ENCODE measurements around the gene PHIP.

Gene PHIP

GRCh38 chr6:78967191-78967590, 110.9 kb downstream of the PHIP start:
- no peak for DNase-seq (ENCODE audit: low read depth)
- no peak overlapping the region for H3K4me3 ChIP-seq (ENCODE audit: control insufficient read depth, low read depth, low read length)
- no peak for TF ChIP-seq CTCF (IDR thresholded peaks at IDR 0.05; ENCODE audit: control insufficient read depth, insufficient read depth, low read depth, low read length, missing control alignments)

- DNase-seq (ENCODE audit: low read depth), result no peak
- no peak for TF ChIP-seq CTCF (IDR thresholded peaks at IDR 0.05; ENCODE audit: control insufficient read depth, insufficient read depth, low read depth, low read length, missing control alignments)
These were observed 111.5 kb downstream of the PHIP start for GRCh38 chr6:78966542-78966941.

GRCh38 chr6:78962448-78962847, 115.6 kb downstream of the PHIP start:
- no peak for TF ChIP-seq CTCF (IDR thresholded peaks at IDR 0.05; ENCODE audit: control insufficient read depth, insufficient read depth, low read depth, low read length, missing control alignments)
- no peak overlapping the region for H3K4me3 ChIP-seq (ENCODE audit: control insufficient read depth, low read depth, low read length)
- no peak for DNase-seq (ENCODE audit: low read depth)

More at GRCh38 chr6:78966542-78966941, 111.5 kb downstream of the PHIP start:
- H3K4me3 ChIP-seq (ENCODE audit: control insufficient read depth, low read depth, low read length), result no peak overlapping the region

- TF ChIP-seq CTCF (IDR thresholded peaks at IDR 0.05; ENCODE audit: control insufficient read depth, insufficient read depth, low read depth, low read length, missing control alignments), result no peak
- no peak overlapping the region for H3K4me3 ChIP-seq (ENCODE audit: control insufficient read depth, low read depth, low read length)
- DNase-seq (ENCODE audit: low read depth), result no peak
These were observed 123.3 kb downstream of the PHIP start for GRCh38 chr6:78954740-78955139.

GRCh38 chr6:78953798-78954197, 124.3 kb downstream of the PHIP start:
- no peak overlapping the region for H3K4me3 ChIP-seq (ENCODE audit: control insufficient read depth, low read depth, low read length)
- TF ChIP-seq CTCF (IDR thresholded peaks at IDR 0.05; ENCODE audit: control insufficient read depth, insufficient read depth, low read depth, low read length, missing control alignments), result no peak
- DNase-seq (ENCODE audit: low read depth), result no peak

GRCh38 chr6:78952362-78952761, 125.7 kb downstream of the PHIP start:
- DNase-seq (ENCODE audit: low read depth), result no peak
- no peak for TF ChIP-seq CTCF (IDR thresholded peaks at IDR 0.05; ENCODE audit: control insufficient read depth, insufficient read depth, low read depth, low read length, missing control alignments)
- no peak overlapping the region for H3K4me3 ChIP-seq (ENCODE audit: control insufficient read depth, low read depth, low read length)

- no peak for DNase-seq (ENCODE audit: low read depth)
- no peak for TF ChIP-seq CTCF (IDR thresholded peaks at IDR 0.05; ENCODE audit: control insufficient read depth, insufficient read depth, low read depth, low read length, missing control alignments)
These were observed 129.3 kb downstream of the PHIP start for GRCh38 chr6:78948785-78949184.

More at GRCh38 chr6:78948785-78949184, 129.3 kb downstream of the PHIP start:
- H3K4me3 ChIP-seq (ENCODE audit: control insufficient read depth, low read depth, low read length), result no peak overlapping the region

Measured in AG09309 (cell line).